HG03439 (cell line): ENCODE data around the gene PPFIA2.

Source experiments
- ATAC-seq: cut with Tn5 transposase; IDR thresholded peaks from one replicate; pipeline ENCODE4 v1.9.1; 2021; ENCODE audit warnings: mild to moderate bottlenecking, moderate library complexity; ENCODE audit not compliant: unreplicated experiment

Gene PPFIA2

GRCh38 chr12:81465191-81465590 is 294.0 kb downstream of the PPFIA2 start:
- no peak for ATAC-seq

DNA sequence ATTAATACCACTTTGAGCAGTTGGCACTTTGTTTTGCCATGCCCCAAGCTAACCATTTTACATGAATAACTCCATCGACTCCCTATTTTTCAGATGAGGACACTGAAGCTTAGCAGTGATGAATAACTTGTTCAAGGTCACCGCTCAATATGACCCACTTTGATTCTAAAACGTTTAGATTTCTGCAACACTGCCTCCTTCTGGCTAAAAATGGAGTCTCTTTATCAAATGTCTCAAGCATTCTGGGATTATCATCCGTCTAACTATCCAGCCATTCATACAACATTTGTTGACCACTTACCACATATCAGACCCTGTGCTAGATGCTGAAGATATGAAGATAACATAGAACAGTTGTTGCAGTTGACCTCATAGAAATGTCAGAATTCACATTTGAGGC is 298.0 kb downstream of the PPFIA2 start:
- no peak for ATAC-seq

DNA sequence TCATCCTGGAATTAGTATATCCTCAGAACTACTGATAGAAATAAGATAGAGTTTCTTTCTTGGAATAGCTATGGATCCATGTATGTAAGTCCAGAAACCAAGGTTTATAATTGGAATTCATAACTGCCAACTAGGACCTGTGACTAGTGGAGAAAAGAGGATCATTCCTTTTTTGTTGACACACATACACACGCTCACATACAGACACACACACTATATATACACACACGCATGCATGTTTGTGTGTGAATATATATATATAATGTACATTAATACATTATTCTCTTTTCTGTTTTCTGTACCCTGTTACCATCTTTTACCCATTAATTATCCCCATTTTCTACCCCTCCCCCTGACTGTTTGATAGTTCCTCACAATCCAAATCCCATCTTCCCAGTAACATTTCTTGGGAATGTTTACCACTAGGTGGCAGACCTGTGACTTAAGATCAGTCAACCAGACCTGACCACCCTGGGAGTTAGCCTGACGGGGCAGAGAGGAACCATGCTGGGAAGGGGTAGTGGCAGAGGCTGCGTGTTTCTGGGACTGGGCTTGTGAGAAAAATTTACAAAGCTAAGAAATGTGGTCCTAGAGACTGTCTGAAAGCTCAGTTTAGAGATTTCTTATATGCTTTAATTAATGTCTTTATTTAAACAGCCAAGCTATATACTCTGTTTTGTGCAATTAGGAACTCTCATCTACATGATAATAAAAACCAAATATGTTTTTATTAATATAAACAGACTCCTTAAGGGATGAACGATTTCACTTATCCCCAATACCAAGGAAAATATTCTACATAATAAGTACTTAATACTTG is 308.0 kb downstream of the PPFIA2 start:
- ATAC-seq, result no peak

- ATAC-seq, result no peak
Measured at GRCh38 chr12:81441629-81442028, 317.5 kb downstream of the PPFIA2 start.

DNA sequence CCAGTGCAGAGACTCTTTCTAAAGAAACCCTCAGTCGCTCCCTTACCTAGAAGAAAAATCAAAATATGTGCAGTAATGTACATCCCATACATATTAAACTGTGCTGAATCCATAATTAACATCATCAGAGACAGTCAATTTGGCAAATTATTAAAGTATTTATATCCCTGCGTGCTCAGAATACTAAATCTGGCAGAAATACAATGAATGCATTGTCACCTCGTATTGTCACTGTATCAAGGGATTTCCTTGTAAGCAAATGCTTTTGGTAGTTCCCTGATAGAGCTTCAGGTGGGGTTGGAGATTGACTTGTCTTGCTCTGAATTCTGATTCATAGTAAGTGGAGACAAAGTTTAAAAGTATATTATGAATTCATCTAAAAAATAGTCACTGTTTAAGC is 319.1 kb downstream of the PPFIA2 start:
- no peak for ATAC-seq

DNA sequence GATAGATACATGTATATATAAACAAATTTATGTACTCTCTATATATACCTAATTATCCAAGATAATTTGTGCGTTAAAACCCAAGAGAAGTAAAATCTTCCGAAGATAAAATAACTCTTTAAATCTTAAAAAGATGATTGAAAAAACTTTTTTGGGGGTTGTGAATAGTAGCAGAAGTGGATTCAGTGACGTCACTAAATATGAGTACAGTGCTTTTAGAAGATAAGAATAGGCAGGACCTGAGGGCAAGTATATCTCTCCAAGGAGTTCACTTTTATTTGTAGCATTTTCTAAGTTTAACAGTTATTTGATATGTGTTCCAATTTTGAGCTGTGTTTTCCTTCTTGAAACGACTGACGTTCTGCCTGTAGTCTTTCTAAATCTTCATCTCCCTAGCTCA is 319.8 kb downstream of the PPFIA2 start:
- no peak for ATAC-seq

DNA sequence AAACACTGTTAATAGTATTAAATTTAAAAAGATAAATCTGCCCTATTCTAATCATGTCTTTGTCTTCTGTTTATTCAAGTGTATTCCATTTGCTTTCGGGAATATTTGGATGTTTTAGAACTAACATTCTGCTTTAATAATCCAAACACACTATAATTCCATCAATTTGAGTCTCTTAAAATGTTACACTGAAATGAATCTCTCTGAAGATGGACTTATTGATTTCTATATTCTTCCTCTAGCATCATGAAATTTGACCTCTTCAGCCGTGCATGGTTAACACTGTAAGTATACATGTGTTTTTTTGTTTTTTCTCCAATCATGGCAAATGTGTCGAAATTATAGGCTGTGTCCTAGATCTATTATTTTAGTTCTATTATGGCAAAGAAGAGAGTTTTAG is 342.1 kb downstream of the PPFIA2 start:
- ATAC-seq, result no peak

DNA sequence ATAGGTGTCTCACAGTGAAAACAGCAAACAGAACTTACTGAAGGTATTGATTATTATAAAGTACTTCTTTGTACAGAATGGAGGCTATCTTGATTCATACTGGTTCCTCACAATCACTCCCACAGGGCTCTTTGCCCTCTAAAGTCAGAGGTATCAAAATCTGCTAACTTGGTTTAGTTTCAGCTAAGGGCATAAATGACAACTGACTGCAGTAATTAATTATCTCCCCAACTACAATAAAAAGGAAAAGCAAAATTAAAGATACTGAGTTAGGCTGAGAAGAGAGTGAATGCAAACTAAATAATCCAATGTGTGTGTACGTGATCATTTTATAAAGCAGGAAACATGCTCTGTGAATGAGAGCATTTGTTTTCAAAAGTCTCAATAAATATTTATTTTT is 342.6 kb downstream of the PPFIA2 start:
- ATAC-seq, result no peak

DNA sequence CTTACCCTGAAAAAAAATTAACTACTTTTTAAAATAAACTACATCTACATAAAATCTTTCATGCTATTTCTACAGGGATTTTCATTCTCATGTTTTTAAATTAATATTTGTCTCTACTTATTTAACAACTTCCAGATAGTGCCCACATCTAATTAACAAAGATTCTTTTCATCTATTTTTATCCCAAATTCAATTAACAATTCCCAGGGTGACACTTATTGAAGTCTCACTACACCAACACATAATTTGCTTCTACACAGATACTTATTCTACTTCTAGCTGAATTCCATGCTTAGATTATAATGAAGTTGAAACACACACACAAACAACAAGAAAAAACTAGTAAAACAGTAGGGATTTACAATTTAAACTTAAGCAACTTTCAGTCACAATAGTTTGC is 344.7 kb downstream of the PPFIA2 start:
- no peak for ATAC-seq

DNA sequence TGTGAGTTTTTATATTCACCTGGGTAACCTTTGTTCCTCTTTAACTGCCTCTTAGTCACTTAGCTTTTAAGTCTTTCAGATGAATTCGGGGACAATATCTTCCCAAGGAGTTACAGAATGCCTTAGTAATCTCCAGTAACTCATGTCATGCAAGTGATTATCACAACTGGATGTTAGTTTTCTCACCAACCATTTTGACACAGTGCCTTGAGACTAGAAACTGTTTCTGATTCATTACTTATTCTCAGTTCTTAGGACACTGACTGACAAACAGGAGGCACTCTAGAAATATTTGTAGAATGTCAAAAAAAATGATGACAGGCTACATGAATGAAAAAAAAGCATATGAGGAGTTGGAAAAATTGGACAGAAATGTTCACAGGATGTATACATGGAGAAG is 346.2 kb downstream of the PPFIA2 start:
- no peak for ATAC-seq

DNA sequence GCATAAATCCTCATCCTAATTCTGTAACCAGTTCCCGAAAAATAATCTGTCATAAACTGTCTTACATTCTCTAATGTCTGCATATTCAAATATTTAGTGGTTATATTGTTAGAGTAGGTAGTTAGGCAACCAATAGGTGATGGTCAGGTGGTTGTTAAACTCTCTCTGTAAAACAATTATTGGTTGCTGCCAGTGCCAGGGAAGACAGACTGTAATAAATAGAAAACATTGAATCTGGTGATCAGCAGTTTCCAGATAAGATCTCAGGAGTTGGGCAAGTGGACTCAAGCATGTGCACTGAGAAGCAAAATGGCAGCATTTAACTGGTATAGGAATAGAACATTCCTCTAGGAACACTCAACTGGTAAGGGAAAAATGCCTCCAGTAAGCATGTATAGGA is 355.8 kb downstream of the PPFIA2 start:
- ATAC-seq, result no peak

- ATAC-seq, result no peak
Measured at GRCh38 chr12:81401241-81401640, 357.9 kb downstream of the PPFIA2 start.

DNA sequence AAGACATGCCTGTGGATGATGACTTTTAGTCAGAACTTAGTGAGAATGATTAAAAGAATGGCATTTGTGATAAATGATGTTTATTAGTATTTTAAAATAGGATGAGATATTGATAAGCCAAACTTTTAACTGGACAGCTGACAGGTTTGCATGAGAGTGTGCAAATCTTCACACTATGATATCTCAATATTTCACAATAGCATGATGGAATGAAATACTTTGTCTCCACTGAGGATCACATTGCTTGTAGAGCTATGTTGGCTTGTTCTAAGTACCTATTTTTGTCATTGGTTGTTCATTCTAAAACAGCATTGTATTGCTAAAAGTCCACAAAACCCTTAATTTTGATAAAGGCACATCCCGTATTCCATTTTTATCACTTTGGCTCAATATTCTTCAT is 359.1 kb downstream of the PPFIA2 start:
- ATAC-seq, result no peak

DNA sequence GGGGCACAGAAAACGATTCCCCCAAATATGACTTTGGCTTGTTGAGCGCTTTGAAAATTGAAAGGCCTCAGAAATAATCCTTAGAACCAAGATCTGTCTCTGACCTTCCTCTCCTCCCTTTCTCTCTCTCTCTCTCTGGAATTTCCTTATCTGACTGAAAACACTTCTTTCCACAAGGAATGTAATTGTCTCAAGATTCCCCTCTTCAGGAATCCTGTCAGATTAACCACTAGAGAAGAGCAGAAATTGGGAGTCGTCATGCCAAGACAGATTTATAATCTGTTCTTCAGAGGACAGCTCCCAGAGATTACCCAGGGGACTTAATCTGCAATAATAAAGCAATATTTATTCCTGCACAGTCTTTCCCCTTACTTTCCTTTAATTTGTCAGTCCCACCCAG is 363.7 kb downstream of the PPFIA2 start:
- no peak for ATAC-seq

GRCh38 chr12:81389550-81390099 is 369.5 kb downstream of the PPFIA2 start:
- ATAC-seq, result no peak

- no peak for ATAC-seq
Measured at GRCh38 chr12:81386101-81386500, 373.0 kb downstream of the PPFIA2 start.

GRCh38 chr12:81381951-81382350 is 377.2 kb downstream of the PPFIA2 start:
- ATAC-seq, result no peak

DNA sequence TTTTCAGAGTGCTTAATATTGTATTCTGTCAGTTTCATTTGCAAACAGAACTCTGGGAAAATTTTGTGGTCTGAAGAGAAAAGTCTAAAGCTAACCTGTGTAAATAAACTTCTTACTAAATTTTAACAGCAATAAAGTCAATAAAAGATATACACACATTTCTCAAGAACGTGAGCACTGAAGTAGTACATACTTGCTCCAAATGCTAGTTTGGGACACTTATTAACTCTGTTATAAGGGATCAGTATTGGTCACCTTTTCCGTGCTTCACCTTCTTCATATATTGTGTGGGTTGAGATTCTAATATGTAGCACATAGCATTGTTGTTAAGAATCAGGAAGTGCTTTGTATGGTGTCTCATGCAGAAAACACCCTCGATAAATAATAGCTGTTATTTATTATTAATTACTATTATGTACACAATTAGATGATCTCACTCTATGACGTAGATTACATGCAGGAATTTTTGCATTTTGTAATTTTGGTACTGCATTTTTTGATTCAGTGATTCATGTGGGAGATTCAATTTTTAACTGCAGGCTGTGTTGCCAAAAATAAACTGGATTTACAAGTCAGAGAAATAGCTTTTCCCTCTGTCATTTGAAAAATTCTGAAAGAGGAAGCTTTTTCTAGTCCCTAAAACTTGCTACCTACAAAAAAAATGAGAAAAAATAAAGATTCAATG is 380.4 kb downstream of the PPFIA2 start:
- no peak for ATAC-seq

- no peak for ATAC-seq
Measured at GRCh38 chr12:81377771-81378170, 381.4 kb downstream of the PPFIA2 start.

GRCh38 chr12:81375969-81376368 is 383.2 kb downstream of the PPFIA2 start:
- no peak for ATAC-seq

DNA sequence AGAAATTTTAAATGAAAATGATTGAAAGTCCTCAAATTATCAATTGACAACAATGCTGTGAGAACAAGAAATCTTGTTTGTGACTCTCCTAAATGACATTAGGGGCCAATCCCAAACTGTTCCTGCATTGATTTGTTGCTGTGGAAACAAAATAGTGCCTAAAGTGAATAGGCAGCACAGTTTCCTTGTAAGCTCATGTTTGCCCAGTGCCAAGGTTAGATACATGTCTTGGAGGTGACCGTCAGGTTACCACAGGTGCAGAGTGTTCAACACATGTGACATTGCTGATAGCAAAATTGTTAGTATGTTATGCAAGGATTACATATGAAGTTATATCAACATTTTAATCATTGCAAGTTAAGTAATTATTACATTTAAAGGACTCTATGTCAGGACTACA is 388.7 kb downstream of the PPFIA2 start:
- ATAC-seq, result no peak

- no peak for ATAC-seq
Measured at GRCh38 chr12:81369175-81369574, 390.0 kb downstream of the PPFIA2 start.
